Heart left ventricle (tissue), 16 donors: ENCODE results near the gene TSNAX. TPM values are rescaled to one million over a fixed set of nuclear protein-coding genes. Genes with fewer than 3 reads are reported as not detected.

ENCODE experiments used
- ATAC-seq, 4 donors: fragments of 200-7000 bp; cut with Tn5 transposase; one replicate each; pipeline ENCODE4 v1.9.1; 2020 to 2022; ENCODE audit warnings: moderate library complexity in 4 of 4, mild to moderate bottlenecking in 3 of 4, moderate number of reproducible peaks in 1 of 4
- DNase-seq, 5 donors: peaks; one replicate each; pipeline ENCODE4 v3.0.0-alpha.2; 2020
- H3K27ac ChIP-seq, 12 donors: fragments of 200-600 bp; sonication (generic) in 4 of 12; one replicate each; pipeline versions ENCODE4 v1.5.0 to v1.8.0; 2016 to 2022; ENCODE audit warnings: mild to moderate bottlenecking in 2 of 12
- H3K27me3 ChIP-seq, 9 donors: fragments of 200-600 bp; sonication (generic) in 2 of 9; one replicate each; pipeline versions ENCODE4 v1.5.1 to v1.8.0; 2016 to 2022; ENCODE audit warnings: mild to moderate bottlenecking in 3 of 9
- H3K36me3 ChIP-seq, 9 donors: fragments of 200-600 bp; sonication (generic) in 2 of 9; one replicate each; pipeline versions ENCODE4 v1.5.0 to v1.8.0; 2018 to 2022; ENCODE audit warnings: mild to moderate bottlenecking in 2 of 9
- H3K4me1 ChIP-seq, 12 donors: fragments of 200-600 bp; sonication (generic) in 4 of 12; one replicate each; pipeline versions ENCODE4 v1.5.0 to v1.8.0; 2016 to 2022; ENCODE audit warnings: mild to moderate bottlenecking in 3 of 12
- H3K4me3 ChIP-seq, 12 donors: fragments of 200-600 bp; sonication (generic) in 4 of 12; one replicate each; pipeline versions ENCODE4 v1.5.0 to v1.8.0; 2017 to 2022; ENCODE audit warnings: mild to moderate bottlenecking in 9 of 12, moderate library complexity in 4 of 12
- H3K9me3 ChIP-seq, 12 donors: fragments of 200-600 bp; sonication (generic) in 4 of 12; one replicate each; pipeline versions ENCODE4 v1.5.0 to v1.8.0; 2016 to 2022; ENCODE audit warnings: mild to moderate bottlenecking in 1 of 12
- CTCF ChIP-seq, 12 donors: fragments of 200-600 bp; sonication (generic) in 4 of 12; IDR thresholded peaks; one replicate each; pipeline versions ENCODE4 v1.5.0 to v1.8.0; 2018 to 2022; ENCODE audit warnings: antibody characterized with exemption in 12 of 12, mild to moderate bottlenecking in 5 of 12
- POLR2A ChIP-seq, 2 donors: fragments of 450-650 bp; IDR thresholded peaks; one replicate each; pipeline ENCODE4 v1.6.1; 2017; ENCODE audit warnings: antibody characterized with exemption in 2 of 2, mild to moderate bottlenecking in 2 of 2, moderate library complexity in 2 of 2
- WGBS, 4 donors: extraction: QIAGEN DNeasy Blood & Tissue Kit in 2 of 4; methylation state at CpG; one replicate each; pipeline versions ENCODE4 v1.1.5 to v1.1.7; 2013 to 2018; 5-methylcytosine and 5-hydroxymethylcytosine counted together
- intact Hi-C, 10 donors: fragments of 100-400 bp; cut with DNase I; formaldehyde crosslinking; loops; one replicate each; pipeline versions ENCODE4 v1.11.1 to v1.14.2; 2022
- polyA plus RNA-seq, 2 donors: library from polyadenylated mRNA; stranded (reverse); fragments of 200-250 nt; gene quantifications; one replicate each; pipeline ENCODE4 v1.2.3, GENCODE V29; 2013
- total RNA-seq, 9 donors: library from RNA; depleted of rRNA in 2 of 9; stranded (reverse); fragments of >200 nt in 2 of 9; fragmentation: NEBNext Ultra II Directional in 3 of 9; extraction: Animal tissue kit (Norgen Biotek cat#: 25700) in 3 of 9; gene quantifications; one replicate each; pipeline versions ENCODE4 v1.1.0 to v1.2.4, GENCODE V29; 2016 to 2023
- donor health status: ischemic (EF 13 %, LVEDD 7.1; RV severe dilation, severe dysfunction).
- donor health status: healthy with polysubstance abuse.
- donor health status: DM: no; HTN: yes; CAD: no.
- donor health status: DM: no; HTN: no; CAD: no.
- donor health status: ischemic (EF 25% LVEDD 6.9; RV normal size, moderate dysfunction).
- donor health status: ischemic (EF 25% LVEDD 5.7; RV mildly dilated, moderate dysfunction).
- donor health status: healthy.
- donor health status: DM: yes; HTN: yes; CAD: no.
- donor health status: ischemic (EF 35%, LVEDD 5.7; RV mildly dilated, moderate dysfunction).
- donor health status: nonischemic (EF 11% LVEDD 7.7; RV severe dilation, severe dysfunction).
- donor health status: DM: yes; HTN: yes; CAD: no.
- donor health status: PGD.
- donor health status: ischemic (EF 29% LVEDD 5.4; RV normal size, mild dysfunction).
- donor health status: nonischemic (EF 23%, LVEDD 6.1; RV moderate dilation, normal function).

The TSNAX gene
- total and polyA plus RNA-seq, 11 donors = 9.7 to 43.5 (median 31.7) TPM

- WGBS, 4 donors = 31 to 47% (median 42%) methylated on average over 5 of the region's 5 CpGs
- TF ChIP-seq CTCF (IDR thresholded peaks at IDR 0.05) (no peak), POLR2A (IDR thresholded peaks at IDR 0.05) (no peak)
- peaks cover 0 to 37% (median 14%) of the 10 kb centered on the region in 12 donors for H3K4me1 ChIP-seq
- no peaks in the 10 kb centered on the region for H3K36me3 ChIP-seq
- ATAC-seq = peak in 2 of 4 donors; percentile 20 to 36
- H3K9me3 ChIP-seq = no peaks in the 10 kb centered on the region
- intact Hi-C loops = loop anchor here in 2 of 10 donors (5.0 to 10.0 kb wide), 2 partner anchors 174 to 352 kb away; partner anchors contain the start of genes EGLN1 (in 1 of the 2) and GNPAT (in 1 of the 2)
- H3K4me3 ChIP-seq = no peak overlapping the region
- peak overlapping the region in 5 of 12 donors; percentile 18 to 61 (median 25) for H3K27ac ChIP-seq
- H3K27me3 ChIP-seq = no peaks in the 10 kb centered on the region
- peak in 1 of 5 donors; percentile 27 for DNase-seq
Observed at GRCh38 chr1:231596337-231596791, 67.9 kb downstream of the TSNAX start.

GRCh38 chr1:231597971-231598370, 69.5 kb downstream of the TSNAX start:
- ATAC-seq (no peak), DNase-seq (no peak)
- Histone ChIP-seq H3K36me3 (no peaks in the 10 kb centered on the region), H3K27ac (peak overlapping the region in 1 of 12 donors; percentile 20), H3K27me3 (no peaks in the 10 kb centered on the region), H3K4me3 (no peak overlapping the region), H3K9me3 (no peaks in the 10 kb centered on the region), H3K4me1 (peaks cover 0 to 53% (median 23%) of the 10 kb centered on the region in 12 donors)
- intact Hi-C loops = loop anchor here in 2 of 10 donors (1.0 to 10.0 kb wide), 3 partner anchors 54 to 353 kb away; partner anchors contain the start of genes EGLN1 (in 1 of the 2) and GNPAT (in 1 of the 2)
- TF ChIP-seq CTCF (IDR thresholded peaks at IDR 0.05) (no peak), POLR2A (IDR thresholded peaks at IDR 0.05) (no peak)
- 76 to 85% (median 80%) methylated on average over 1 of the region's 1 CpG for WGBS, 4 donors

GRCh38 chr1:231600458-231600976, 72.0 kb downstream of the TSNAX start:
- WGBS, 4 donors = 35 to 48% (median 41%) methylated on average over 7 of the region's 7 CpGs
- no peaks in the 10 kb centered on the region for H3K27me3 ChIP-seq
- peaks cover 0 to 53% (median 26%) of the 10 kb centered on the region in 12 donors for H3K4me1 ChIP-seq
- ATAC-seq (no peak), DNase-seq (no peak)
- peak overlapping the region in 11 of 12 donors; percentile 24 to 69 (median 62) for H3K27ac ChIP-seq
- TF ChIP-seq POLR2A (IDR thresholded peaks at IDR 0.05) (no peak), CTCF (IDR thresholded peaks at IDR 0.05) (no peak)
- peak overlapping the region in 1 of 12 donors; percentile 9 for H3K4me3 ChIP-seq
- no peaks in the 10 kb centered on the region for H3K9me3 ChIP-seq
- no peaks in the 10 kb centered on the region for H3K36me3 ChIP-seq
- intact Hi-C loops = loop anchor here in 7 of 10 donors (1.0 to 10.0 kb wide), 5 partner anchors 178 to 356 kb away; partner anchors contain the start of genes GNPAT (in 3 of the 7) and EGLN1 (in 2 of the 7)
